Renal cortex interstitium (tissue), 11 donors: ENCODE measurements around the gene PIGP. TPM values are rescaled to one million over a fixed set of nuclear protein-coding genes. Genes with fewer than 3 reads are reported as not detected.

Experiments used
- DNase-seq, 11 donors: peaks; one replicate each; pipeline ENCODE4 v3.0.0-alpha.2; 2013; ENCODE audit warnings: low read depth in 9 of 11, low spot score in 4 of 11; ENCODE audit errors: extremely low read depth in 1 of 11
- polyA plus RNA-seq, 3 donors: library from polyadenylated mRNA; unstranded; fragments of 120-200 nt; gene quantifications; one replicate each; pipeline ENCODE4 v1.2.1, GENCODE V29; 2013; ENCODE audit not compliant: insufficient read length in 3 of 3

The PIGP gene
- polyA plus RNA-seq, 3 donors: 26.7 to 36.9 (median 33.6) TPM

DNA sequence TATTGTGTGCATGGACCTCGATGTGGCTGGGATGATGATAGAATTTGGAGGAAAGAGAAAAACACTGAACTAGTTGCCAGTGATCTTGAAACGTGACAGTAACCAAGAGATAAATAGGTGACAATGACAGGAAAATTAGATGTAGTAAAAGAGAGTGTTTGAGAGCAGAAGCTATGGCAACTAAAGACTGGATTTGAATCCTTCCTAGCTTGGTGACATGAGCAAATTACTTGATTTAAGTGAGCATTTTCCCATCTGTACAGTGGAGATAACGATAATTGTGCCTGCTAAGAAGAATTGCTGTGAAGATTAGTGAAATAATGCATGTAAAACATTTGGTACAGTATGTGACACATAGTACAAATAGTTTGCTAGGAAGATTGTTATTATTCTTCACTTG is 12.9 kb upstream of the PIGP start:
- DNase-seq: no peak

DNA sequence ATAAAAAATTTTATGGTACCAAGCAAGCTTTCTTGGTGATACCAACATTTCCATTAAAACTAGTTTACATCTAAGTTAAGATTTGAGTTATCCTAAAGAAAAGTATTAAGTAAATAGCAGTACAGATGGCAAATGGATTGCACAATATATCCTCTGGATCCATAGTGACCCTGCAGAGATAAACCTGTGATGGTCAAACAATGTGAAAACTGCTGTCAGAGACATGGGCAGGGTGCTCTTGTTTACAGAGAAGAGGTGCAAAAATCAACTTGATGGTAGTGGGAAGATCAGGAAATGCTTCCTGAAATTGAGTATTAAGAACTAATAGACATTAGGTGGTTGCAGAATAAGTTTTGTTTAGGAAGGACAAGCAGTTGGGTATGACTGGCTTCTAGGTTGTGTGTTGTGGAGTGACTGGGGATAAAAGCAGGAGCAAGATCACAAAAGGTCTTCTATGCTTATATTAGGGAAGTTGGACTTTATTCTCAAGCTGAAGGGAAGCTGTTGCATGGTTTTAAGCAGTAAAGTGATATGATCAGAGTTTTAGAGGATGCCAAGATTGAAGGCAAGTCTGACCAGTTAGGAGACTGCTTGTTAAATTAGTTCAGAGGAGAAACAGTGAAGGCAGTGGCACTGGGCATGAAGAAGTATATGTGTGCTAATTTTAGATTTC is 10.1 kb upstream of the PIGP start:
- no peak for DNase-seq

DNA sequence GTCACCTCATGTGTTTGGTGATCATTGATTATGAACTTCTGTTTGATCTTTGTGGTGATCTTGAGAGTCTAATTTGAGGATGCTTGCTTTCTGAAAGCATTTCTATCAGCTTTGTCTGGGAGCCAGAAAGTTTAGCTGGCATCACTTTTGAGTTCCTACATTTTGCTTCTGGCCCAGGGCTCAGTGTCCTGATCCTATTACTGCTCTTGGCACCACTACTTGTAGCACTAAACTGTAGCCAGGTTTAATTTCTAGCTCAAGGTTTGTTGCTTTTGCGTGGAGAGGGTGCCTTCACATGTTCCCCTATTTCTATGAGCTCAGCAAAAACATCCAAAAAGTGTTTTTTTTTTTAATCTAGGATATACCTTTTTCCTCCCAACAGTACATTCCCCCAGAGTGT is 9.5 kb upstream of the PIGP start:
- no peak for DNase-seq

DNA sequence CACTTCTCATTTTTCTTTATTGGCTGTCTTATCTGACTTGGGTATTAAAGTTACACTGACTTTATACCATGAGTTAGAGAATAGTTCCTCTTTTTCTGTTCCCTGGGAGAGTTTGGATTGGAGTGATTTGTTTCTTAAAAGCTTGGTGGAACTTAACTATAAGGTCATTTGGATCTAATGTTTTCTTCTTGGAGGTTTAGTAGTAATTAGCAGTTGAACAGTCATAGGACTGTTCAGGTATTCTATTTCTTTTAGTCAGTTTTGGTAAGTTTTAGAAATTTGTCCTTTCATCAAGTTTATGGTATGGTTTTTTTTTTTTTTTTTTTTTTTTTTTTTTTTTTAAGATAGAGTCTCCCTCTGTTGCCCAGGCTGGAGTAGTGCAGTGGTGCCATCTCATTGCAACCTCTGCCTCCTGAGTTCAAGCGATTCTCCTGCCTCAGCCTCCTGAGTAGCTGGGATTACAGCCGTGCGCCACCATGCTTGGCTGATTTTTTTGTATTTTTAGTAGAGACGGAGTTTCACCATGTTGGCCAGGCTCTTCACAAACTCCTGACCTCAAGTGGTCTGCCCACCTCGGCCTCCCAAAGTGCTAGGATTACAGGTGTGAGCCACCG is 6.4 kb upstream of the PIGP start:
- no peak for DNase-seq

GRCh38 chr21:37077403-37077802 is 4.5 kb upstream of the PIGP start:
- DNase-seq: no peak

GRCh38 chr21:37076087-37076850 is 3.4 kb upstream of the PIGP start:
- no peak for DNase-seq

GRCh38 chr21:37075214-37075770 is 2.4 kb upstream of the PIGP start:
- no peak for DNase-seq

DNA sequence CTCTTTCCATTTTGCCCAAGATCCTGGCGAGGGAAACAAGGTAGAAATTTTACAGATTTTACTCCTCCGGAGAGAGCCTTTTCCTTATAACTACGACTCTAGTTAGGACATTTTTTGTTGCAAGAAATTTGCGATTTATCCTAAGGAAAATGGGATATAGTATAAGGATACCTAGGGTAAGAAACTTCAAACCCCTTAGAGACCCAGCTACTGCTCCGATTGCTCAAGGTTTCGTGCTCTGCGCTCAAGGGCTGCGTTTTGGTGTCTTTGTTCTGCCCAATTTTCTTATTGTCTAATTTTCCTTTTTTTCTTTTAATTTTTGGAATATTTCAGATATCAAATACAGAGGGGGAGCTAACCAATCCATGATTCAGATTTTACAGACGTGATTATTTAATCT is 1.7 kb upstream of the PIGP start:
- DNase-seq: no peak

DNA sequence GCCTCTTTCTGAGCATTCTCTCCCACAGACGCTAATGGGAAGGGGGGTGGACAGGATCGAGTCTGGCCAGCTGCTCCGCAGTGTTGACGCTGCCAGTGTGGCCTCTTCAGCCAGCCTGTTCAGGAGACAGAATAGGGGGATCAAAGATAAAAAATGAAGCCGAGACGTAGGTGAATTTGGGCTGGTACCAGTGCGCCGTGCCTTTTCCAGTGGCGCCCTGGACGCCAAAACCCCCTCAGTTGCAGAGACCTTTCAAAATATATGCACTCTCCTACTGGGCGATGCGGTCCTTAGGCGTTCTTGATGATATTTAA is 1.3 kb upstream of the PIGP start:
- peak in 1 of 11 donors; percentile 19 for DNase-seq

DNA sequence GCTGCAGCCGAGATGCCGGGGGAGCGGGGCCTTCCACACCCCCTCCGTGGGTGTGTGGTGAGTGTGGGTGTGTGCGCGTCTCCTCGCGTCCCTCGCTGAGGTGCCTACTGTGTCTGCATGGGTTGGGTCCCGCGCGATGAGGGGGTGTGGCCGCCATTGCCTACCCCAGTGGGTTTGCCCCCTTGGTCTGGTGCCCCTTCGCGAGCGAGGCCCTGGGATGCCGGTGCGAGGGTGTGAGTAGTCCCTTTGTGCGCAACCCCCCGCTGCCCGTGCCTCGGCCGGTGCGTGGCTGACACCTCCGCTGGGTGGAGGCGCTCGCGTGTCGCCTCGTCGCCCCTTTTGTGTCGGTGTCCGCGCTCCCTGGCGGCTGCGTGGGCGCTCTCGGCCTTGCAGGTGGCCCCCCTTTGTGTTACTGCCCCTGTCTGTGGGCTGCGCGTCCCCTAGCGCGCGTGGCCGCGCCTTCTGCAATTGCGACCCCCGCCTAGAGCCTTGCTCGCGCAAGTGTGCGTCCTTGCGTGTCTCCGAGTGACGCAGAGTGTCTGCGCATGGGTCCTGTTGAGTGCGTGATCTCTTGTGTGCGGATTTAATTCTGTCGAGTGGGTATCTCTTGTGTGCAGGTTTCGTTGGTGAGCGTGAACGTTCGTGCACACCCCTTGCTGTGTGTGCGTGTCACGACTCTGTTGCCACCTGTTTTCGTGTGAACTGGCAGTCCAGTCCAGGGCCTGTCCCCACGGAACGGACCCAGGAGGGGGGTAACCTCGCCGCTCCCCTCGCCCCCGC is 736 bp upstream of the PIGP start:
- DNase-seq: peak in 7 of 11 donors; percentile 32 to 58 (median 41)

GRCh38 chr21:37072274-37072987 is 440 bp downstream of the PIGP start:
- peak in 10 of 11 donors; percentile 39 to 74 (median 64) for DNase-seq

- DNase-seq: peak in 4 of 11 donors; percentile 18 to 53 (median 29)
These were observed 1.2 kb downstream of the PIGP start for GRCh38 chr21:37071561-37072273.

DNA sequence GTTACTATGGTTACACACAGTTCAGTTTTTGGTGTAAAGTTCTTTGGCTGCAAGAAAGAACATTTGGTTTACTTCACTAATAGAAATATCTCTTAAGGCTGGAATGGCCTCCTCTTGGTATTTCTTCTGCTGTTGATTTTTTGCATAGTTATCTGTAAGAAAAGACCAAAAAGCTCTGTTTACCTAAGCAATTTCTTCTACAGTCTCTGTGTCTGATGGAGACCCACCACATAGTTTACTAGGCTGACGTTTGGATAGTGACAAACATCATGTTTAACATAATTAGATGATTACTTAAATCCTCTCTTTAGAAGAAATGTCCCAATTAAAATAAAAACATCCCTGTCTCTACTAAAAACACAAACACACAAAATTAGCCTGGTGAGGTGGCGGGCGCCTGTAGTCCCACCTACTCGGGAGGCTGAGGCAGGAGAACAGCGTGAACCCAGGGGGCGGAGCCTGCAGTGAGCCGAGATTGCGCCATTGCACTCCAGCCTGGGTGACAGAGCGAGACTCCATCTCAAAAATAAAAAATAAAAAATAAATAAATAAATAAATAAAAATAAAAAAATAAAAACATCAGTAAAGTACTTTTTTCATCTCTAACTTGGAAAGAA is 7.2 kb downstream of the PIGP start:
- DNase-seq: no peak

DNA sequence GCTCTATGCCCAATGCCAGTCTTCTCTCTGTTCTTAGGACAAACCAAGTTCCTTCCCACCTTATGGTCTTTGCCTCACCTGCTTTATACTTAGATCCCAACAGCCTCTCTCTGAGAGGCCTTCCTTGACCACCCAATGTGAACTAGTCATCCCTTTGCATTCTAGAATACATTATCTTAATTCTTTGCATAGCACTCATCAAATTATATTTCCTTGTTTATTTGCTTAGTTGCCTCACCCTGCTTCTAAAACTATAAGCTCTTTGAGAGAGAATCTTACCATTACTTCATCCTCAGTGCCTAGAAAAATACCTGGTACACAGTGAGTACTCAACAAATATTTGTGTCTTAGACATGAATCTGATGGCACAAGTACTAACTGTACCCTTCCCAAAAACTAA is 8.0 kb downstream of the PIGP start:
- DNase-seq: no peak

GRCh38 chr21:37063433-37063832 is 9.4 kb downstream of the PIGP start:
- DNase-seq: no peak

DNA sequence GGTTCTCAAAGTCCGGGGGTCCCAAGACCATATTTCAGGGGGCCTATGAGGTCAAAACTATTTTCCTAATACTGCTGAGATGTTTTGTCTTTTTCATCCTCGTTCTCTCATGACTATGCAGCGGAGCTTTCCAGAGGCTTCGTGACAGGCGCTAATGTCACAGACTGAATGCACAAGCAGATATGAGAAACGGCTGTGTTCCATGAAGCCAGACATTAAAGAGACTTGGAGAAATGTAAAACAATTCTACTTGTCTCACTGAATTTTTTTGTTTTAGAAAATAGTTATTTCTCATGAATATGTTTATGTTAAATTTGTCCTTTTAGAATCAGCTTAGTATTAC is 10.3 kb downstream of the PIGP start:
- no peak for DNase-seq

DNA sequence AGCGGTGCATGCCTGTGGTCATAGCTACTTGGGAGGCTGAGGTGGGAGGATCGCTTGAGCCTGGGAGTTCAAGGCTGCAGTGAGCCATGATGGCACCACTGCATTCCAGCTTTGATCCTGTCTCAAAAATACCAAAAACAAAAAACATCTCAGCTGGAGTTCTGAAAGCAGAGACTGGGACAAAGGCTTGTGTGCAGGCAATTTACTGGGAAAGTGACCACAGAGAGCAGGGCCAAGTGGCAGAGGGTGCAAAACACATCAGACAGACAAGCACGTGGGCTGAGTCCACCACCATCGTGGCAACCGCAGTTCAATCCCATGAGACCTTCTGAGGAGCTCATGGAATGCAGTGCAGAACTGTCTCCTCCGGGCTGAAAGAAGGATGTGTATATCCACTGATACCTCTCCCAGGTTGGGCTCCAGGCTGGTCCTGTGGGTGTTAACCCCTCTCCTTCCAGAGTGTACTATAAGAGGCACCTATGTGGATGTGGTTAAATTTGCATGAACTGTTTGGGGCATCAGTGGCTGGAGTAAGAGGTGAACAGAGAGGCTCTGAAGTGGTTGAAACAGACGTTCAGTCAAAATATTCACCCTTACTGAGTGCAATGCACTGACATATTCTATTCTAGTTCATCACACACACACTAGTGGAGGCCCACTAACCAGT is 10.8 kb downstream of the PIGP start:
- no peak for DNase-seq
